GM23248 (cell line): ENCODE measurements around the gene NSF.

ENCODE experiments used
- EZH2 ChIP-seq: fragments of 200-600 bp; sonication (generic); IDR thresholded peaks from 2 replicates; pipeline ENCODE4 v1.6.1; 2018; ENCODE audit warnings: antibody characterized with exemption, mild to moderate bottlenecking; ENCODE audit not compliant: insufficient read depth, poor library complexity, severe bottlenecking
- EZH2phosphoT487 ChIP-seq: fragments of 200-600 bp; sonication (generic); IDR thresholded peaks from 2 replicates; pipeline ENCODE4 v1.6.1; 2018; ENCODE audit warnings: antibody characterized with exemption, moderate library complexity, mild to moderate bottlenecking, low read depth; ENCODE audit not compliant: insufficient read depth

- no peak for TF ChIP-seq EZH2
- no peak for TF ChIP-seq EZH2phosphoT487
These were observed 165.7 kb downstream of the NSF start for GRCh38 chr17:46756081-46756735.
